NT2/D1 (cell line): Measurements from ENCODE around the gene TUB.

Experiments used
- DNase-seq: peaks from one replicate; pipeline ENCODE4 v3.0.0-alpha.2; 2011; ENCODE audit warnings: low read depth, low spot score
- H3K27me3 ChIP-seq: 2 replicates; pipeline ENCODE4 v1.6.0; 2011; ENCODE audit warnings: mild to moderate bottlenecking; ENCODE audit not compliant: insufficient read length, insufficient read depth
- H3K36me3 ChIP-seq: 2 replicates; pipeline ENCODE4 v1.6.1; 2011; ENCODE audit warnings: mild to moderate bottlenecking, low read length, mixed read lengths; ENCODE audit not compliant: insufficient read depth, insufficient read length
- H3K4me1 ChIP-seq: 2 replicates; pipeline ENCODE4 v1.5.1; 2011; ENCODE audit not compliant: insufficient read depth, insufficient read length
- H3K4me3 ChIP-seq: 2 replicates; pipeline ENCODE4 v1.5.1; 2011; ENCODE audit warnings: low read depth; ENCODE audit not compliant: insufficient read length
- H3K9ac ChIP-seq: 2 replicates; pipeline ENCODE4 v1.6.0; 2011; ENCODE audit warnings: low read depth; ENCODE audit not compliant: insufficient read length
- H3K9me3 ChIP-seq: 2 replicates; pipeline ENCODE4 v1.5.1; 2011; ENCODE audit warnings: mild to moderate bottlenecking, low read length; ENCODE audit not compliant: insufficient read depth
- SUZ12 ChIP-seq: IDR thresholded peaks from 2 replicates; pipeline ENCODE4 v1.6.1; 2011; ENCODE audit not compliant: insufficient read length, insufficient read depth; ENCODE audit errors: extremely low read depth
- YY1 ChIP-seq: IDR thresholded peaks from 2 replicates; pipeline ENCODE4 v1.6.1; 2011; ENCODE audit not compliant: insufficient read length, insufficient read depth
- ZNF274 ChIP-seq: IDR thresholded peaks from 2 replicates; pipeline ENCODE4 v1.6.1; 2011; ENCODE audit warnings: mild to moderate bottlenecking, low read depth, low read length

TUB gene

GRCh38 chr11:8049084-8049483 lies 31.9 kb upstream of the TUB start:
- Histone ChIP-seq H3K27me3 (no peaks in the 10 kb centered on the region), H3K4me3 (no peak overlapping the region), H3K9ac (no peak overlapping the region), H3K36me3 (no peaks in the 10 kb centered on the region), H3K4me1 (no peaks in the 10 kb centered on the region), H3K9me3 (no peaks in the 10 kb centered on the region)
- DNase-seq: no peak
- TF ChIP-seq ZNF274 (no peak), YY1 (no peak), SUZ12 (no peak)

- H3K9ac ChIP-seq: no peak overlapping the region
- H3K9me3 ChIP-seq: no peaks in the 10 kb centered on the region
- TF ChIP-seq ZNF274: no peak
- no peak for TF ChIP-seq SUZ12
- TF ChIP-seq YY1: no peak
- H3K4me1 ChIP-seq: peaks cover 13% of the 10 kb centered on the region
- H3K27me3 ChIP-seq: no peaks in the 10 kb centered on the region
- H3K36me3 ChIP-seq: no peaks in the 10 kb centered on the region
- DNase-seq: no peak
- H3K4me3 ChIP-seq: no peak overlapping the region
Observed at GRCh38 chr11:8055091-8055835, 25.7 kb upstream of the TUB start.

- Histone ChIP-seq H3K36me3 (no peaks in the 10 kb centered on the region), H3K4me3 (no peak overlapping the region), H3K4me1 (peaks cover 13% of the 10 kb centered on the region), H3K9me3 (no peaks in the 10 kb centered on the region), H3K27me3 (no peaks in the 10 kb centered on the region), H3K9ac (no peak overlapping the region)
- TF ChIP-seq YY1: no peak
- no peak for TF ChIP-seq ZNF274
- TF ChIP-seq SUZ12: no peak
- no peak for DNase-seq
Observed at GRCh38 chr11:8055836-8056526, 25.0 kb upstream of the TUB start.

- no peak for TF ChIP-seq YY1
- no peak for TF ChIP-seq ZNF274
- TF ChIP-seq SUZ12: no peak
- no peak overlapping the region for H3K9ac ChIP-seq
- H3K9me3 ChIP-seq: no peaks in the 10 kb centered on the region
- H3K36me3 ChIP-seq: no peaks in the 10 kb centered on the region
- no peak overlapping the region for H3K4me3 ChIP-seq
- no peak for DNase-seq
- no peaks in the 10 kb centered on the region for H3K27me3 ChIP-seq
- peaks cover 13% of the 10 kb centered on the region for H3K4me1 ChIP-seq
Observed at GRCh38 chr11:8056810-8057463, 24.1 kb upstream of the TUB start.

GRCh38 chr11:8058216-8058615 lies 22.8 kb upstream of the TUB start:
- H3K4me1 ChIP-seq: peaks cover 13% of the 10 kb centered on the region
- no peaks in the 10 kb centered on the region for H3K9me3 ChIP-seq
- H3K27me3 ChIP-seq: no peaks in the 10 kb centered on the region
- H3K36me3 ChIP-seq: no peaks in the 10 kb centered on the region
- H3K4me3 ChIP-seq: no peak overlapping the region
- TF ChIP-seq SUZ12 (no peak), YY1 (no peak), ZNF274 (no peak)
- no peak overlapping the region for H3K9ac ChIP-seq
- DNase-seq: no peak

GRCh38 chr11:8059030-8059429 lies 22.0 kb upstream of the TUB start:
- H3K4me1 ChIP-seq: peaks cover 13% of the 10 kb centered on the region
- H3K4me3 ChIP-seq: no peak overlapping the region
- TF ChIP-seq YY1 (no peak), ZNF274 (no peak), SUZ12 (no peak)
- no peak for DNase-seq
- H3K9me3 ChIP-seq: no peaks in the 10 kb centered on the region
- no peaks in the 10 kb centered on the region for H3K27me3 ChIP-seq
- no peaks in the 10 kb centered on the region for H3K36me3 ChIP-seq
- no peak overlapping the region for H3K9ac ChIP-seq

GRCh38 chr11:8059571-8060011 lies 21.4 kb upstream of the TUB start:
- DNase-seq: no peak
- H3K36me3 ChIP-seq: no peaks in the 10 kb centered on the region
- H3K4me1 ChIP-seq: peaks cover 13% of the 10 kb centered on the region
- no peaks in the 10 kb centered on the region for H3K9me3 ChIP-seq
- no peak overlapping the region for H3K9ac ChIP-seq
- H3K4me3 ChIP-seq: no peak overlapping the region
- no peaks in the 10 kb centered on the region for H3K27me3 ChIP-seq
- no peak for TF ChIP-seq SUZ12
- no peak for TF ChIP-seq ZNF274
- no peak for TF ChIP-seq YY1
